ENCODE results near the gene WBP2NL.

WBP2NL gene

GRCh38 chr22:42056757-42057511 lies 58.3 kb downstream of the WBP2NL start:
- no peak for DNase-seq (ENCODE audit: low read depth in 1 of 2, low spot score in 1 of 2)
- H3K27me3 ChIP-seq (ENCODE audit: insufficient read depth, poor library complexity, severe bottlenecking): no peaks in the 10 kb centered on the region
- no peak overlapping the region for H3K4me3 ChIP-seq (replicated peaks; ENCODE audit: insufficient read depth, low read length)
- no peak overlapping the region for H3K27ac ChIP-seq (replicated peaks)
- TF ChIP-seq, protein P1, sequence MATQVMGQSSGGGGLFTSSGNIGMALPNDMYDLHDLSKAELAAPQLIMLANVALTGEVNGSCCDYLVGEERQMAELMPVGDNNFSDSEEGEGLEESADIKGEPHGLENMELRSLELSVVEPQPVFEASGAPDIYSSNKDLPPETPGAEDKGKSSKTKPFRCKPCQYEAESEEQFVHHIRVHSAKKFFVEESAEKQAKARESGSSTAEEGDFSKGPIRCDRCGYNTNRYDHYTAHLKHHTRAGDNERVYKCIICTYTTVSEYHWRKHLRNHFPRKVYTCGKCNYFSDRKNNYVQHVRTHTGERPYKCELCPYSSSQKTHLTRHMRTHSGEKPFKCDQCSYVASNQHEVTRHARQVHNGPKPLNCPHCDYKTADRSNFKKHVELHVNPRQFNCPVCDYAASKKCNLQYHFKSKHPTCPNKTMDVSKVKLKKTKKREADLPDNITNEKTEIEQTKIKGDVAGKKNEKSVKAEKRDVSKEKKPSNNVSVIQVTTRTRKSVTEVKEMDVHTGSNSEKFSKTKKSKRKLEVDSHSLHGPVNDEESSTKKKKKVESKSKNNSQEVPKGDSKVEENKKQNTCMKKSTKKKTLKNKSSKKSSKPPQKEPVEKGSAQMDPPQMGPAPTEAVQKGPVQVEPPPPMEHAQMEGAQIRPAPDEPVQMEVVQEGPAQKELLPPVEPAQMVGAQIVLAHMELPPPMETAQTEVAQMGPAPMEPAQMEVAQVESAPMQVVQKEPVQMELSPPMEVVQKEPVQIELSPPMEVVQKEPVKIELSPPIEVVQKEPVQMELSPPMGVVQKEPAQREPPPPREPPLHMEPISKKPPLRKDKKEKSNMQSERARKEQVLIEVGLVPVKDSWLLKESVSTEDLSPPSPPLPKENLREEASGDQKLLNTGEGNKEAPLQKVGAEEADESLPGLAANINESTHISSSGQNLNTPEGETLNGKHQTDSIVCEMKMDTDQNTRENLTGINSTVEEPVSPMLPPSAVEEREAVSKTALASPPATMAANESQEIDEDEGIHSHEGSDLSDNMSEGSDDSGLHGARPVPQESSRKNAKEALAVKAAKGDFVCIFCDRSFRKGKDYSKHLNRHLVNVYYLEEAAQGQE (IDR thresholded peaks at IDR 0.05; ENCODE audit: insufficient replicate concordance, low read depth): no peak
- TF ChIP-seq POLR2AphosphoS5 (IDR thresholded peaks at IDR 0.05; ENCODE audit: low read depth) (no peak), GABPA (IDR thresholded peaks at IDR 0.05; ENCODE audit: low read depth) (no peak), SPI1 (IDR thresholded peaks at IDR 0.05; ENCODE audit: borderline replicate concordance, low read depth) (no peak)
- TF ChIP-seq, protein P2, sequence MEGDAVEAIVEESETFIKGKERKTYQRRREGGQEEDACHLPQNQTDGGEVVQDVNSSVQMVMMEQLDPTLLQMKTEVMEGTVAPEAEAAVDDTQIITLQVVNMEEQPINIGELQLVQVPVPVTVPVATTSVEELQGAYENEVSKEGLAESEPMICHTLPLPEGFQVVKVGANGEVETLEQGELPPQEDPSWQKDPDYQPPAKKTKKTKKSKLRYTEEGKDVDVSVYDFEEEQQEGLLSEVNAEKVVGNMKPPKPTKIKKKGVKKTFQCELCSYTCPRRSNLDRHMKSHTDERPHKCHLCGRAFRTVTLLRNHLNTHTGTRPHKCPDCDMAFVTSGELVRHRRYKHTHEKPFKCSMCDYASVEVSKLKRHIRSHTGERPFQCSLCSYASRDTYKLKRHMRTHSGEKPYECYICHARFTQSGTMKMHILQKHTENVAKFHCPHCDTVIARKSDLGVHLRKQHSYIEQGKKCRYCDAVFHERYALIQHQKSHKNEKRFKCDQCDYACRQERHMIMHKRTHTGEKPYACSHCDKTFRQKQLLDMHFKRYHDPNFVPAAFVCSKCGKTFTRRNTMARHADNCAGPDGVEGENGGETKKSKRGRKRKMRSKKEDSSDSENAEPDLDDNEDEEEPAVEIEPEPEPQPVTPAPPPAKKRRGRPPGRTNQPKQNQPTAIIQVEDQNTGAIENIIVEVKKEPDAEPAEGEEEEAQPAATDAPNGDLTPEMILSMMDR (IDR thresholded peaks at IDR 0.05; ENCODE audit: insufficient read depth, low read length): no peak

DNA sequence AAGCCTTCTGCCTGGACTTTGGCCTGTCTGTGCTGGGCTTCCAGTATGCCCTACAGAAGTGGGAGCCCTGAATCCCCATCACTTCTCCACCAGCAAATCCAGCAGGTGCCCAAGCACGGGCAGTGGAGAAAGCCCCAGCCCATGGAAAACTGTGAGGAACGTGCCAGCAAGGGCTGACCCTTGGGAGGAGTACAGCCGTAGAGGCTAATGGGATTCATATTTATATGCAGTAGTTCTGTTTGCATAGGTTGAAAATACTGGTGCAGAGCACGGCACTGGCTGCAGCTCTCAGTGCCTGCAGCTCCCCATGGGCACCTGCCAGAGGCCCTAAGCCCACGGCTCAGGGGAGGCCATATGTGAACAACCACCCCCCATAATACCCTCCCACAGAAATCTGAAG lies 61.9 kb downstream of the WBP2NL start:
- Histone ChIP-seq H3K27ac (replicated peaks) (no peak overlapping the region), H3K27me3 (ENCODE audit: insufficient read depth, poor library complexity, severe bottlenecking) (no peaks in the 10 kb centered on the region), H3K4me3 (replicated peaks; ENCODE audit: insufficient read depth, low read length) (no peak overlapping the region)
- TF ChIP-seq, protein P2 (IDR thresholded peaks at IDR 0.05; ENCODE audit: insufficient read depth, low read length): no peak
- no peak for TF ChIP-seq POLR2AphosphoS5 (IDR thresholded peaks at IDR 0.05; ENCODE audit: low read depth)
- TF ChIP-seq GABPA (IDR thresholded peaks at IDR 0.05; ENCODE audit: low read depth): no peak
- TF ChIP-seq, protein P1 (IDR thresholded peaks at IDR 0.05; ENCODE audit: insufficient replicate concordance, low read depth): no peak
- no peak for TF ChIP-seq SPI1 (IDR thresholded peaks at IDR 0.05; ENCODE audit: borderline replicate concordance, low read depth)
- no peak for DNase-seq (ENCODE audit: low read depth in 1 of 2, low spot score in 1 of 2)

DNA sequence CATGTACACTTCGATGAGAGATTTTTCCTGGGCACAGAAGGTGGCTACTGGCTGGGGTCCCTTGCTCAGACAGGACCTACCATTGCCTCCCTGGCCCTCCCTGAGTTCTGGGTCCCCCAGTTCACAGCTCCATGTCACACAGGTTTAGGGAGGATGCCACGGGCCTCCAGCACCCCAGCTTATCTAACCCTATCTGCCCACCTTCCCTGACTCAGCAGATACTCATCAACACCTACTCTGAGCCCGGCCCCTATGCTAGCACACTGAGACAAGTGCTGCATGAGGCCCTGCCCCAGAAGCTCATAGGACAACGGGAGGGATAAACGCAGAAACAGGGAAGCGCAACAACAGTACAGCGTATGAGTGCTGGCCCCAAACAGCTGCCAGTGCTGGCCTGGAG lies 62.5 kb downstream of the WBP2NL start:
- DNase-seq (ENCODE audit: low read depth in 1 of 2, low spot score in 1 of 2): no peak
- Histone ChIP-seq H3K4me3 (replicated peaks; ENCODE audit: insufficient read depth, low read length) (no peak overlapping the region), H3K27me3 (ENCODE audit: insufficient read depth, poor library complexity, severe bottlenecking) (no peaks in the 10 kb centered on the region), H3K27ac (replicated peaks) (no peak overlapping the region)
- TF ChIP-seq, protein P1 (IDR thresholded peaks at IDR 0.05; ENCODE audit: insufficient replicate concordance, low read depth): no peak
- TF ChIP-seq POLR2AphosphoS5 (IDR thresholded peaks at IDR 0.05; ENCODE audit: low read depth) (no peak), SPI1 (IDR thresholded peaks at IDR 0.05; ENCODE audit: borderline replicate concordance, low read depth) (no peak), GABPA (IDR thresholded peaks at IDR 0.05; ENCODE audit: low read depth) (no peak)
